ENCODE data around the gene BRD7. TPM values are rescaled to one million over a fixed set of nuclear protein-coding genes. Genes with fewer than 3 reads are reported as not detected.

The BRD7 gene
- polyA plus RNA-seq, 1 donor from 2014 or later = 32.0 TPM

- peak overlapping the region in 2 of 4 donors; percentile 18 to 24 for H3K4me3 Mint-ChIP-seq
- no peaks in the 10 kb centered on the region for H3K9me3 Mint-ChIP-seq
- peaks cover 4% of the 10 kb centered on the region for H3K27me3 Mint-ChIP-seq
- no peaks in the 10 kb centered on the region for H3K36me3 Mint-ChIP-seq
- peaks cover 0 to 16% (median 14%) of the 10 kb centered on the region in 3 donors for H3K4me1 Mint-ChIP-seq
- peak overlapping the region in 2 of 3 donors; percentile 10 to 68 for H3K27ac Mint-ChIP-seq
These were observed 27.2 kb upstream of the BRD7 start for GRCh38 chr16:50395763-50396710.

GRCh38 chr16:50393858-50394802 is 25.3 kb upstream of the BRD7 start:
- no peaks in the 10 kb centered on the region for H3K9me3 Mint-ChIP-seq
- peak overlapping the region in 1 of 3 donors; percentile 82 for H3K27ac Mint-ChIP-seq
- no peaks in the 10 kb centered on the region for H3K36me3 Mint-ChIP-seq
- H3K27me3 Mint-ChIP-seq = peaks cover 4% of the 10 kb centered on the region
- peaks cover 0 to 16% (median 14%) of the 10 kb centered on the region in 3 donors for H3K4me1 Mint-ChIP-seq
- no peak overlapping the region for H3K4me3 Mint-ChIP-seq

- H3K4me3 Mint-ChIP-seq = no peak overlapping the region
- peaks cover 6% of the 10 kb centered on the region for H3K27me3 Mint-ChIP-seq
- peak overlapping the region in 1 of 3 donors; percentile 82 for H3K27ac Mint-ChIP-seq
- H3K4me1 Mint-ChIP-seq = peaks cover 0 to 16% (median 14%) of the 10 kb centered on the region in 3 donors
- H3K9me3 Mint-ChIP-seq = no peaks in the 10 kb centered on the region
- no peaks in the 10 kb centered on the region for H3K36me3 Mint-ChIP-seq
These were observed 24.6 kb upstream of the BRD7 start for GRCh38 chr16:50393416-50393815.

GRCh38 chr16:50390914-50391716 is 22.3 kb upstream of the BRD7 start:
- Mint-ChIP-seq H3K9me3 (no peaks in the 10 kb centered on the region), H3K4me1 (peaks cover 0 to 11% (median 10%) of the 10 kb centered on the region in 3 donors), H3K27ac (no peak overlapping the region), H3K4me3 (no peak overlapping the region), H3K36me3 (no peaks in the 10 kb centered on the region), H3K27me3 (peaks cover 6% of the 10 kb centered on the region)

GRCh38 chr16:50390371-50390771 is 21.6 kb upstream of the BRD7 start:
- peaks cover 0 to 8% (median 6%) of the 10 kb centered on the region in 3 donors for H3K4me1 Mint-ChIP-seq
- no peak overlapping the region for H3K4me3 Mint-ChIP-seq
- no peak overlapping the region for H3K27ac Mint-ChIP-seq
- no peaks in the 10 kb centered on the region for H3K36me3 Mint-ChIP-seq
- H3K9me3 Mint-ChIP-seq = no peaks in the 10 kb centered on the region
- peaks cover 6% of the 10 kb centered on the region for H3K27me3 Mint-ChIP-seq

GRCh38 chr16:50389900-50390299 is 21.1 kb upstream of the BRD7 start:
- H3K27ac Mint-ChIP-seq = no peak overlapping the region
- H3K36me3 Mint-ChIP-seq = no peaks in the 10 kb centered on the region
- H3K4me3 Mint-ChIP-seq = no peak overlapping the region
- H3K27me3 Mint-ChIP-seq = peaks cover 8% of the 10 kb centered on the region
- peaks cover 0 to 3% (median under 1%) of the 10 kb centered on the region in 3 donors for H3K4me1 Mint-ChIP-seq
- H3K9me3 Mint-ChIP-seq = no peaks in the 10 kb centered on the region

- H3K4me3 Mint-ChIP-seq = no peak overlapping the region
- H3K4me1 Mint-ChIP-seq = peaks cover 0 to 3% (median 0%) of the 10 kb centered on the region in 3 donors
- H3K27ac Mint-ChIP-seq = peak overlapping the region in 1 of 3 donors; percentile 65
These were observed 19.7 kb upstream of the BRD7 start for GRCh38 chr16:50388496-50388895.

GRCh38 chr16:50386774-50387173 is 18.0 kb upstream of the BRD7 start:
- Mint-ChIP-seq H3K27me3 (peaks cover 4% of the 10 kb centered on the region), H3K4me1 (peaks cover 0 to 5% (median 0%) of the 10 kb centered on the region in 3 donors), H3K9me3 (no peaks in the 10 kb centered on the region), H3K36me3 (no peaks in the 10 kb centered on the region), H3K4me3 (no peak overlapping the region), H3K27ac (no peak overlapping the region)

More at GRCh38 chr16:50388496-50388895, 19.7 kb upstream of the BRD7 start:
- H3K9me3 Mint-ChIP-seq = no peaks in the 10 kb centered on the region
- H3K36me3 Mint-ChIP-seq = no peaks in the 10 kb centered on the region
- H3K27me3 Mint-ChIP-seq = peaks cover 8% of the 10 kb centered on the region

GRCh38 chr16:50386139-50386538 is 17.4 kb upstream of the BRD7 start:
- H3K4me1 Mint-ChIP-seq = peaks cover 0 to 5% (median 0%) of the 10 kb centered on the region in 3 donors
- no peaks in the 10 kb centered on the region for H3K9me3 Mint-ChIP-seq
- H3K27ac Mint-ChIP-seq = no peak overlapping the region
- H3K27me3 Mint-ChIP-seq = peaks cover 4% of the 10 kb centered on the region
- no peak overlapping the region for H3K4me3 Mint-ChIP-seq
- H3K36me3 Mint-ChIP-seq = no peaks in the 10 kb centered on the region

- Mint-ChIP-seq H3K27ac (no peak overlapping the region), H3K36me3 (no peaks in the 10 kb centered on the region), H3K27me3 (peaks cover 4% of the 10 kb centered on the region), H3K4me1 (peaks cover 0 to 5% (median 0%) of the 10 kb centered on the region in 3 donors), H3K4me3 (no peak overlapping the region), H3K9me3 (no peaks in the 10 kb centered on the region)
These were observed 15.8 kb upstream of the BRD7 start for GRCh38 chr16:50384500-50385135.

GRCh38 chr16:50381679-50382440 is 13.1 kb upstream of the BRD7 start:
- Mint-ChIP-seq H3K4me1 (peaks cover 0 to 5% (median 0%) of the 10 kb centered on the region in 3 donors), H3K4me3 (no peak overlapping the region), H3K27me3 (peaks cover 7% of the 10 kb centered on the region), H3K36me3 (no peaks in the 10 kb centered on the region), H3K9me3 (no peaks in the 10 kb centered on the region), H3K27ac (no peak overlapping the region)

- H3K27ac Mint-ChIP-seq = no peak overlapping the region
- H3K4me1 Mint-ChIP-seq = peaks cover 0 to 1% (median 0%) of the 10 kb centered on the region in 3 donors
- H3K4me3 Mint-ChIP-seq = no peak overlapping the region
- H3K27me3 Mint-ChIP-seq = peaks cover 12% of the 10 kb centered on the region
- no peaks in the 10 kb centered on the region for H3K36me3 Mint-ChIP-seq
- no peaks in the 10 kb centered on the region for H3K9me3 Mint-ChIP-seq
These were observed 9.6 kb upstream of the BRD7 start for GRCh38 chr16:50378417-50378816.

GRCh38 chr16:50377001-50377400 is 8.2 kb upstream of the BRD7 start:
- Mint-ChIP-seq H3K27me3 (peaks cover 14% of the 10 kb centered on the region), H3K9me3 (no peaks in the 10 kb centered on the region), H3K4me3 (no peak overlapping the region), H3K36me3 (no peaks in the 10 kb centered on the region), H3K27ac (no peak overlapping the region), H3K4me1 (no peaks in the 10 kb centered on the region)

All from IgD-negative memory B cell (primary cell).